T-cell (primary cell): ENCODE data around the gene BCL10. TPM values are rescaled to one million over a fixed set of nuclear protein-coding genes. Genes with fewer than 3 reads are reported as not detected.

Source experiments
- ATAC-seq, 4 experiments: fragments of 200-7000 bp in 3 of 4; fragments of 150-1000 bp in 1 of 4; cut with Tn5 transposase; replicated peaks in 1 of 4; 1 replicate in 3 of 4; 2 replicates in 1 of 4; pipeline ENCODE4 v1.10.0; 2021; ENCODE audit warnings: moderate library complexity in 3 of 4, mild to moderate bottlenecking in 2 of 4, moderate number of reproducible peaks in 1 of 4
- CTCF ChIA-PET, 2 donors: fragments of 300-600 bp; sonication (Branson Sonifier 250); formaldehyde crosslinking; loops; one replicate each; lab custom pipeline; 2022; ENCODE audit warnings: antibody characterized with exemption in 2 of 2; lab: Charles Lee
- POLR2A ChIA-PET, 2 donors: fragments of 300-600 bp; sonication (Branson Sonifier 250); formaldehyde crosslinking; loops; one replicate each; lab custom pipeline; 2022; ENCODE audit warnings: antibody characterized with exemption in 2 of 2; lab: Charles Lee
- DNase-seq, 35 experiments: peaks; one replicate each; pipeline versions ENCODE4 v3.0.0 to v3.0.0-alpha.2; 2013 to 2023
- H3K27ac ChIP-seq: one replicate; pipeline ENCODE4 v1.5.1; 2013; ENCODE audit warnings: low read length
- H3K27me3 ChIP-seq, 2 experiments: replicated peaks in 1 of 2; 1 replicate in 1 of 2; 2 replicates in 1 of 2; pipeline versions ENCODE4 v1.6.1 to v1.7.0; 2013; ENCODE audit warnings: low read length in 1 of 2, mixed read lengths in 1 of 2; ENCODE audit not compliant: control insufficient read depth in 2 of 2, insufficient read depth in 2 of 2; ENCODE audit errors: extremely low read depth in 1 of 2
- H3K36me3 ChIP-seq, 2 donors: 1 replicate in 1 of 2; 2 replicates in 1 of 2; pipeline versions ENCODE4 v1.6.1 to v1.7.0; 2013; ENCODE audit warnings: low read length in 1 of 2; ENCODE audit not compliant: control insufficient read depth in 2 of 2, insufficient read depth in 1 of 2; ENCODE audit errors: extremely low read depth in 1 of 2
- H3K4me1 ChIP-seq, 2 experiments: 1 replicate in 1 of 2; 2 replicates in 1 of 2; pipeline versions ENCODE4 v1.6.1 to v1.7.0; 2013; ENCODE audit warnings: low read length in 2 of 2, mixed read lengths in 1 of 2; ENCODE audit not compliant: insufficient read depth in 2 of 2, control insufficient read depth in 1 of 2; ENCODE audit errors: extremely low read depth in 1 of 2
- H3K4me3 ChIP-seq, 2 donors: 1 replicate in 1 of 2; 2 replicates in 1 of 2; pipeline versions ENCODE4 v1.5.1 to v1.7.0; 2013; ENCODE audit warnings: mild to moderate bottlenecking in 2 of 2, low read length in 1 of 2, moderate library complexity in 1 of 2; ENCODE audit not compliant: control insufficient read depth in 1 of 2; ENCODE audit errors: extremely low read depth in 1 of 2
- H3K9me3 ChIP-seq: 2 replicates; pipeline ENCODE4 v1.7.0; 2013
- H3K27ac Mint-ChIP-seq, 2 donors: one replicate each; pipeline ENCODE4 v1.8.0; 2020 to 2021; ENCODE audit warnings: mild to moderate bottlenecking in 2 of 2, mixed read lengths in 2 of 2
- H3K27me3 Mint-ChIP-seq, 2 donors: one replicate each; pipeline ENCODE4 v1.8.0; 2021 to 2022; ENCODE audit warnings: mixed read lengths in 2 of 2
- H3K36me3 Mint-ChIP-seq: one replicate; pipeline ENCODE4 v1.8.0; 2021; ENCODE audit warnings: mixed read lengths
- H3K4me1 Mint-ChIP-seq, 3 donors: one replicate each; pipeline ENCODE4 v1.8.0; 2020 to 2022; ENCODE audit warnings: mixed read lengths in 3 of 3, mild to moderate bottlenecking in 1 of 3
- H3K4me3 Mint-ChIP-seq, 3 donors: one replicate each; pipeline ENCODE4 v1.8.0; 2020 to 2022; ENCODE audit warnings: mild to moderate bottlenecking in 3 of 3, mixed read lengths in 3 of 3, moderate library complexity in 3 of 3
- H3K9me3 Mint-ChIP-seq, 3 donors: one replicate each; pipeline ENCODE4 v1.8.0; 2020 to 2022; ENCODE audit warnings: mixed read lengths in 3 of 3
- WGBS: methylation state at CpG from one replicate; pipeline ENCODE4 v1.1.5; 2013; ENCODE audit warnings: missing lambda C conversion rate; ENCODE audit not compliant: insufficient coverage; 5-methylcytosine and 5-hydroxymethylcytosine counted together
- total RNA-seq, 35 experiments: library from RNA in 6 of 35; stranded (reverse) in 6 of 35; fragments of 120-200 nt in 1 of 35; gene quantifications; one replicate each; pipeline versions ENCODE4 v1.2.1 to v1.2.4 and lab custom pipeline; 2013 to 2026

BCL10 gene
- total RNA-seq, 5 donors from 2014 or later (not counting 1 experiment from before 2014, with no cell fraction given): 25.8 to 40.0 (median 28.0) TPM

DNA sequence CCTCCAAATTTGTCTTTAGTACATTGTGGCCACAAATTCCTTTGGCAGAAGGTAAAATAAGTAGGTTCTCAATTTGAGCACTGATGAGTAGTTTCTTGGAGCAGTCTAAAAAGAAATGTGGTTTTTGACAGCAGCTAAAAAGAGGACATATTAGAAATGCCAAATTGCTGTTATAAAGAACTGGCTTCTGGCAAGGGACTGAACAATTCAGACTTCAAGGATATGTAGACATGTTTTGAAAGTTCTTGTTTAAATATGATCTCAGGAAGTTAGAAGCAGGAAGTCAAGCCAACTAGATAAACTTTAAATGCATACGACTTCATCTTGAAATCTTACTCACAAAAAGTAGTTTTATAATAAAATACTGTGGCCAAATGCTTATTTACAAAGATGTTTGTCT lies 35.8 kb downstream of the BCL10 start:
- peak overlapping the region; percentile 76 to 86 for H3K27ac Mint-ChIP-seq
- H3K27me3 Mint-ChIP-seq: peaks cover 2 to 3% of the 10 kb centered on the region in 2 donors
- no CpG with 5 or more reads among the region's 1 CpG for WGBS
- no peaks in the 10 kb centered on the region for H3K9me3 Mint-ChIP-seq
- POLR2A ChIA-PET: no interaction called here
- Histone ChIP-seq H3K36me3 (no peaks in the 10 kb centered on the region), H3K4me3 (no peak overlapping the region), H3K27me3 (no peaks in the 10 kb centered on the region), H3K4me1 (peaks cover 0 to 2% of the 10 kb centered on the region in 2 experiments), H3K27ac (no peak overlapping the region), H3K9me3 (no peaks in the 10 kb centered on the region)
- CTCF ChIA-PET: interaction anchor here (1.0 to 1.5 kb wide), 4 partner anchors 14 to 296 kb away, joined by 3 to 18 read pairs (median 4); no protein-coding TSS in a partner anchor
- H3K36me3 Mint-ChIP-seq: no peaks in the 10 kb centered on the region
- ATAC-seq (no peak), DNase-seq (no peak)
- no peak overlapping the region for H3K4me3 Mint-ChIP-seq
- H3K4me1 Mint-ChIP-seq: peaks cover 12 to 15% (median 12%) of the 10 kb centered on the region in 3 donors

DNA sequence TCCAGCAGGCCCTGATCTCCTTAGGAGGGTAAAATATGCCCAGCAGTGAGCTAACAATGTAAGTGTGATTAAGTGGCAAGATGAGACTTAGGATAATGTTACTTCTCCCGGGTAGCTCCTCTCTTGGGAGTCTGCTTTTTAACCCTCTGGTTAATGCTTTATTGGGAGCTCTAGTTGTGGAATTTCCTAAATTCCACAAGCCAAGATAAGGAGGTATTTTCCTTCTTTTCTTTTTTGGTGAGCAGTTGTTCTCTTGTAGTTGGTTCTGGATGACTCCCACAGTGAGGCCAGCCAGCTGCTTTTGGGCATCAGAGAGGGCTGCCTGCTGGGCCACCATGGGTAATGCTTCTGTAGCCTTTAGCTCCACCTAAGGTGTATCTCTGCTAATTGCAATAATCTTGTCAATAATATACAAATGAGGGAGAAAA lies 36.2 kb downstream of the BCL10 start:
- Mint-ChIP-seq H3K9me3 (no peaks in the 10 kb centered on the region), H3K4me1 (peaks cover 12 to 15% (median 12%) of the 10 kb centered on the region in 3 donors), H3K4me3 (no peak overlapping the region), H3K27me3 (peaks cover 2 to 3% of the 10 kb centered on the region in 2 donors), H3K36me3 (no peaks in the 10 kb centered on the region), H3K27ac (peak overlapping the region; percentile 76 to 86)
- CTCF ChIA-PET: interaction anchor here (0.8 to 1.5 kb wide), 6 partner anchors 14 to 296 kb away, joined by 3 to 18 read pairs (median 4); partner anchors contain the start of gene C1orf52 (in 2 of the 2)
- no CpG with 5 or more reads among the region's 1 CpG for WGBS
- H3K4me3 ChIP-seq: no peak overlapping the region
- no peaks in the 10 kb centered on the region for H3K9me3 ChIP-seq
- peak in 2 of 35 experiments; percentile 6 to 38 for DNase-seq
- peak in 3 of 4 experiments; percentile 44 to 61 (median 57) for ATAC-seq
- H3K4me1 ChIP-seq: peaks cover 0 to 2% of the 10 kb centered on the region in 2 experiments
- H3K27ac ChIP-seq: no peak overlapping the region
- H3K27me3 ChIP-seq: no peaks in the 10 kb centered on the region
- POLR2A ChIA-PET: no interaction called here
- H3K36me3 ChIP-seq: no peaks in the 10 kb centered on the region

DNA sequence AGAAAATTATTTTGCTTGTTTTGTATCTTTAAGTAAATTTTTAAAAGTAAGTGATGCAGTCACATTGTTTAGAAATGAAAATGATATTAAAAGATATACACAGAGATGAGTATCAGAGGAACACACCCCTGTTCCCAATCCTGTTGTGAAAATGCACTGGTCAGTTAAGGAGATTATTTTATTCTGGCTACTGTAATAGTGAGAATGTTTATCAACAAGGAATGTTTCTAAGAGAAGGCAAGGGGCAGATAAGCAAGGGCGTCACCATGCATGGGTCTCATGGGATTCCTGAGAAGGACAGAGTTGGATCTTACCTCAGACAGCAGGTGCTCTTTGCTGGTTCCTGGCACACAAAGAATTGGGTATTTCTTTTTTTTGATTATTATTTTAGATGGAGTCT lies 38.8 kb downstream of the BCL10 start:
- Histone ChIP-seq H3K9me3 (no peaks in the 10 kb centered on the region), H3K4me1 (peaks cover 0 to 2% of the 10 kb centered on the region in 2 experiments), H3K36me3 (no peaks in the 10 kb centered on the region), H3K27me3 (no peaks in the 10 kb centered on the region), H3K27ac (no peak overlapping the region), H3K4me3 (no peak overlapping the region)
- Mint-ChIP-seq H3K36me3 (no peaks in the 10 kb centered on the region), H3K4me3 (no peak overlapping the region), H3K27ac (no peak overlapping the region), H3K9me3 (no peaks in the 10 kb centered on the region), H3K4me1 (peaks cover 12 to 15% (median 12%) of the 10 kb centered on the region in 3 donors), H3K27me3 (peaks cover 2 to 3% of the 10 kb centered on the region in 2 donors)
- POLR2A ChIA-PET: no interaction called here
- DNase-seq (no peak), ATAC-seq (no peak)
- 100% methylated on average over 1 of the region's 1 CpG for WGBS
- CTCF ChIA-PET: no interaction called here

DNA sequence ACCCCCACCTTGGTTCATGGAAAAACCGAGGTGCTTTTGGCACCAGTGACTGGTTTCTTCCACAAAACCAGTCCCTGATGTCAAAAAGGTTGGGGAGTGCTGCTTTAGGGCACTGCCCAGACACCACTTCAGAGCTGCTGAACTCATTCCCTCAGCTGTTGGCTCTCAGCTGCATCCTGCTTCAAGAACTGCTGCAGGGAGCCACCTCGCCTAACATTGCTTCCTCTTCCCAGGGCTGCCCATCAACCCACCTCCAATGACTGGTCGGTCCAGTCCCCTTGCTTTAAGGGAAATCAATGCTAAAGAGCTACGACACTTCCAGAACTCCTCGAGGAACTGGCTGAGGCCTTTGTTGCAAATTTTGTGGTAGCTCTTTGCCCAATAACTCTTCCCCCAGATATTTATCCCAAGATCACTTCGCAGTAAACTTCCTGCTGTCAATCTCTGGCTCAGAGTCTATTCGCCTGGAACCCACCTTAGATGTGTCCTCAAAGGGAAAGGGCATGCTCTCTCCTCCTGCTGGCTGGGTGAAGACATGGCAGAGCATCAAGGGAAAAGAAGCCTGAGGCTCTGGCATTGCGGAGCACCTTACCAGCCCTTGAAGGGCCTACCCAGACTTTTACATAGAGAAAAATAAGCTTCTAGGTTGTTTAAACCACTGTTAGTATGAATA lies 46.0 kb downstream of the BCL10 start:
- ATAC-seq: peak in 2 of 4 experiments; percentile 30 to 60
- Histone ChIP-seq H3K27me3 (no peaks in the 10 kb centered on the region), H3K4me3 (no peak overlapping the region), H3K27ac (no peak overlapping the region), H3K36me3 (no peaks in the 10 kb centered on the region), H3K4me1 (no peaks in the 10 kb centered on the region), H3K9me3 (no peaks in the 10 kb centered on the region)
- Mint-ChIP-seq H3K27me3 (peaks cover 2 to 7% of the 10 kb centered on the region in 2 donors), H3K4me1 (peaks cover 0 to 2% (median 0%) of the 10 kb centered on the region in 3 donors), H3K9me3 (no peaks in the 10 kb centered on the region), H3K36me3 (no peaks in the 10 kb centered on the region), H3K27ac (no peak overlapping the region), H3K4me3 (no peak overlapping the region)
- DNase-seq: peak in 4 of 35 experiments; percentile 1 to 35 (median 14)
- POLR2A ChIA-PET: interaction anchor here in 1 of 2 donors (0.6 kb wide), 1 partner anchor 40 kb away, joined by 3 read pairs; no protein-coding TSS in a partner anchor
- 62% methylated on average over 7 of the region's 8 CpGs for WGBS
- CTCF ChIA-PET: interaction anchor here (0.6 to 1.2 kb wide), 7 partner anchors 18 to 292 kb away, joined by 3 to 6 read pairs (median 3); partner anchors contain the start of genes C1orf52 (in 2 of the 2) and SYDE2 (in 1 of the 2)

DNA sequence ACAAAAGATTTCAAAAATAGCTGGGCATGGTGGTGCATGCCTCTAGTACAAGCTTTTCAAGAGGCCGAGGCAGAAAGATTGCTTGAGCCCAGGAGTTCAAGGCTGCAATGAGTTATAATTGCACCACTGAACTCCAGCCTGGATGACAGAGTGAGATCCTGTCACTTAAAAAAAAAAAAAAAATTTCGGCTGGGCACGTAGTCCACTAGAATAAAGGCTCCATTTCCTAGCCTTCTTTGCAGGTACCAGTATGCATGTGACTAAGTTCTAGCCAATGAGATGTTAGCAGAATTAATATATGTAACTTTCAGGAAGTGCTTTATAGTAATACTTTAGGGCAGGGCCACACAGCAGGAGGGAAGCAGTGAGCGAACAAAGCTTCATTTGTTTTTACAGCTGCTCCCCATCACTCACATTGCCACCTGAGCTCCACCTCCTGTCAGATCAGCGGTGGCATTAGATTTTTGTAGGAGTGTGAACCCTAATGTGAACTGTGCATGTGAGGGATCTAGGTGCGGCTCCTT lies 46.8 kb downstream of the BCL10 start:
- no peak for DNase-seq
- CTCF ChIA-PET: interaction anchor here (0.6 to 1.2 kb wide), 6 partner anchors 12 to 285 kb away, joined by 3 to 6 read pairs (median 3); partner anchors contain the start of genes C1orf52 (in 2 of the 2) and SYDE2 (in 1 of the 2)
- H3K9me3 ChIP-seq: no peaks in the 10 kb centered on the region
- H3K4me3 Mint-ChIP-seq: no peak overlapping the region
- no peak overlapping the region for H3K27ac ChIP-seq
- H3K36me3 ChIP-seq: no peaks in the 10 kb centered on the region
- H3K27ac Mint-ChIP-seq: no peak overlapping the region
- peak in 1 of 4 experiments; percentile 22 for ATAC-seq
- no peaks in the 10 kb centered on the region for H3K27me3 ChIP-seq
- H3K36me3 Mint-ChIP-seq: no peaks in the 10 kb centered on the region
- H3K4me1 Mint-ChIP-seq: peaks cover 0 to 2% (median 0%) of the 10 kb centered on the region in 3 donors
- H3K4me3 ChIP-seq: no peak overlapping the region
- no peaks in the 10 kb centered on the region for H3K4me1 ChIP-seq
- POLR2A ChIA-PET: no interaction called here
- H3K9me3 Mint-ChIP-seq: no peaks in the 10 kb centered on the region
- peaks cover 2 to 7% of the 10 kb centered on the region in 2 donors for H3K27me3 Mint-ChIP-seq
- WGBS: 88% methylated on average over 3 of the region's 6 CpGs

DNA sequence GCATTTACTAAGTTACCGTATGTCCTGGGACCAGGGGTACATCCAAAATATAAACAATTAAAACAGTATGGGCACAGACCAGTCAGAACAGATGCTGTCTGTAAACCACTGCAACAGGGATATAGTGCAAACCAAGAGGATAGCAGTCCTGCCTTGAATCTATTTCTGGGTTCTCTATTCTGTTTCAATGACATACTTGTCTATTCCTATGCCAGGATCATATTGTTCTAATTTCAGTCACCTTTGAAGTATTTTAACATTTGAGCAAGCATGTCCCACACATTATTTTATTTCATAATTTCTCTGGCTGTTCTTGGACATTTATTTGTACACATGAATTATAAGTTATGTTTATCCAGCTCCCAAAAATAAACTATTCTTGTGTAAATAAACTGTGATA lies 47.5 kb downstream of the BCL10 start:
- Mint-ChIP-seq H3K9me3 (no peaks in the 10 kb centered on the region), H3K27ac (no peak overlapping the region), H3K4me1 (peaks cover 0 to 2% (median 0%) of the 10 kb centered on the region in 3 donors), H3K4me3 (no peak overlapping the region), H3K36me3 (no peaks in the 10 kb centered on the region), H3K27me3 (peaks cover 2 to 7% of the 10 kb centered on the region in 2 donors)
- DNase-seq: no peak
- Histone ChIP-seq H3K4me1 (no peaks in the 10 kb centered on the region), H3K4me3 (no peak overlapping the region), H3K27ac (no peak overlapping the region), H3K36me3 (no peaks in the 10 kb centered on the region), H3K27me3 (no peaks in the 10 kb centered on the region), H3K9me3 (no peaks in the 10 kb centered on the region)
- ChIA-PET CTCF (interaction anchor here in 1 of 2 donors (0.7 kb wide), 1 partner anchor 11 kb away, joined by 6 read pairs; no protein-coding TSS in a partner anchor), POLR2A (interaction anchor here in 1 of 2 donors (0.7 kb wide), 1 partner anchor 404 kb away, joined by 11 read pairs; no protein-coding TSS in a partner anchor)
- ATAC-seq: no peak
- no CpG with 5 or more reads among the region's 1 CpG for WGBS
